Measurements from ENCODE around the gene ITGA5.

Gene ITGA5

GRCh38 chr12:54417712-54418440 is 1.2 kb downstream of the ITGA5 start:
- no peak for DNase-seq (ENCODE audit: extremely low read depth, low read depth)
- TF ChIP-seq, protein P1, sequence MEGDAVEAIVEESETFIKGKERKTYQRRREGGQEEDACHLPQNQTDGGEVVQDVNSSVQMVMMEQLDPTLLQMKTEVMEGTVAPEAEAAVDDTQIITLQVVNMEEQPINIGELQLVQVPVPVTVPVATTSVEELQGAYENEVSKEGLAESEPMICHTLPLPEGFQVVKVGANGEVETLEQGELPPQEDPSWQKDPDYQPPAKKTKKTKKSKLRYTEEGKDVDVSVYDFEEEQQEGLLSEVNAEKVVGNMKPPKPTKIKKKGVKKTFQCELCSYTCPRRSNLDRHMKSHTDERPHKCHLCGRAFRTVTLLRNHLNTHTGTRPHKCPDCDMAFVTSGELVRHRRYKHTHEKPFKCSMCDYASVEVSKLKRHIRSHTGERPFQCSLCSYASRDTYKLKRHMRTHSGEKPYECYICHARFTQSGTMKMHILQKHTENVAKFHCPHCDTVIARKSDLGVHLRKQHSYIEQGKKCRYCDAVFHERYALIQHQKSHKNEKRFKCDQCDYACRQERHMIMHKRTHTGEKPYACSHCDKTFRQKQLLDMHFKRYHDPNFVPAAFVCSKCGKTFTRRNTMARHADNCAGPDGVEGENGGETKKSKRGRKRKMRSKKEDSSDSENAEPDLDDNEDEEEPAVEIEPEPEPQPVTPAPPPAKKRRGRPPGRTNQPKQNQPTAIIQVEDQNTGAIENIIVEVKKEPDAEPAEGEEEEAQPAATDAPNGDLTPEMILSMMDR (IDR thresholded peaks at IDR 0.05; ENCODE audit: low read depth, low read length): no peak

DNA sequence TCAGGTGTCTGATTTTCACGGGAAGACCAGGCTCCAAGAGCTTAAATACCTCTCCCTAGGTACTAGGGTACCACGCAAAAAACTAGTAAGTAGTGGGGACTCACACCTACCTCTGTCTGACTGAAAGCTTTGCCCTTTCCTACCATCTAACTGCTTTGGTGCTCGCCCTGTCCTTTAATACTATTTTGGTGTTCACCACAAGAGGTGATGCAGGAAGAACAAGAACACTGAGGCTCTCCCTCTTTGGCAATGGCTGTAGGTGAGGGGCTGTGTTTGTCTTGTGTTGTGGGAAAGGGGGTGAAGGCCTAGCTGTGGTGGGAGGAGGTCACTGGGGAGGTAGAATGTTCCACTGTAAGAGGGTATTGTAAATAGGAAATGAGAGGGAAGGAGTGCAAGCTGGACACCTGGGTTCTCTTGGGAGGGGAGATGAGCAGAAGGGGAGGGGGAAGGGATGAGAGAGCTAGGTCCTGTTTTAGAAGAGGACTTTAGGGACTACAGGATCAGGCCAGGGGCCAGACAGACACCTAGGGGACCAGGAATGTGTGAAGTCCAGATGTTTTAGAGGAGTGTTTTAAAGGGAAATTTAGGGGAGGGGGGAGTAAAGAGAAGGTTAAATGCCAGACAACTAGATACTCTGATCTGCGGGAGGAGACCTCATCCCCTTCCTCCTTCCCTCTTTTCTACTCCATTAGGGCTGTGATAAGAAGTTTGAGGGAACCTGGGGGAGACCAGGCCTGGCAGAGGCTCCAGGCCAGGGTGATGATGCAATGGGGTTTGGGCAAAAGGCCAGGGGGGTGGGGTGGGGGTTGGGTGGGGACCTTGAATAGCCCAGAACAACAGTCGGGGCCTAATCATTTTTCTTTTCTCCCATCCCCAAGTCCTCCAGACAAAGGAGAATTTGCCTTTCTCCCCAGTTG is 2.1 kb downstream of the ITGA5 start:
- DNase-seq (ENCODE audit: extremely low read depth, low read depth): no peak
- TF ChIP-seq, protein P1 (IDR thresholded peaks at IDR 0.05; ENCODE audit: low read depth, low read length): no peak

DNA sequence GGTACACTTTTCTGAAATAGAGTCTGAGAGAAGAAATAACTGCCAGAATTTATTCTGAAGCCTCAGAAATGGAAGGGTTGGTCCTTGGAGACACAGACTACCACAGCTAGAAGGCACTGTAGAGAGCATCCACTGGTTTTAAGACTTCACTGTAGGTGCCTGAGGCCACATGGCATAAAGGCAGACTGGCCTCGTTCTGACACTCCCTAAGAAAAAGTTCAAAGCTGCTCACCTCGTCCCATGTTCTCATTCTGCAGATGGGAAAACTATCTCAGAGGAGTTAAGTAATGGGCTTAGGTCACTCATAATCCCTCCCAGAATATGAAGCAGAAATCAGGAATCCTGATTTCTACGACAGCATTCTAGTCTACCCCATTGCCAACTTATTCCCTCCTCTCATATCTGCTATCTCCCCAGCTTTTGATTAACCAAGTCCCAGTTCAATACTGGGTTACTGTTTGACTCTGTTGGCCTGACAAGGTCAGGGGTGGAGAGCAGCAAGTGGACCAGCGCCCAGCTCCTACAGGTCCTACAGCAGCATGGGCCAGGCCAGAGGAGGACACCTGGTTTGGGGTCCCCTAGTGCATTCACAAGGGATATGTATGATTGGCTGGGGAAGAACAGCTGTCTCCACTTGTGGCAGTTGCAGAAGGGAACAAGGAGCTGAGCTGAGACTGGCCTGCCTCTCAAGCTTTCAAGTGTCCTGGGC is 3.7 kb downstream of the ITGA5 start:
- no peak for DNase-seq (ENCODE audit: extremely low read depth, low read depth)
- TF ChIP-seq, protein P1 (IDR thresholded peaks at IDR 0.05; ENCODE audit: low read depth, low read length): no peak; the same call in 1 of the 2 replicates

DNA sequence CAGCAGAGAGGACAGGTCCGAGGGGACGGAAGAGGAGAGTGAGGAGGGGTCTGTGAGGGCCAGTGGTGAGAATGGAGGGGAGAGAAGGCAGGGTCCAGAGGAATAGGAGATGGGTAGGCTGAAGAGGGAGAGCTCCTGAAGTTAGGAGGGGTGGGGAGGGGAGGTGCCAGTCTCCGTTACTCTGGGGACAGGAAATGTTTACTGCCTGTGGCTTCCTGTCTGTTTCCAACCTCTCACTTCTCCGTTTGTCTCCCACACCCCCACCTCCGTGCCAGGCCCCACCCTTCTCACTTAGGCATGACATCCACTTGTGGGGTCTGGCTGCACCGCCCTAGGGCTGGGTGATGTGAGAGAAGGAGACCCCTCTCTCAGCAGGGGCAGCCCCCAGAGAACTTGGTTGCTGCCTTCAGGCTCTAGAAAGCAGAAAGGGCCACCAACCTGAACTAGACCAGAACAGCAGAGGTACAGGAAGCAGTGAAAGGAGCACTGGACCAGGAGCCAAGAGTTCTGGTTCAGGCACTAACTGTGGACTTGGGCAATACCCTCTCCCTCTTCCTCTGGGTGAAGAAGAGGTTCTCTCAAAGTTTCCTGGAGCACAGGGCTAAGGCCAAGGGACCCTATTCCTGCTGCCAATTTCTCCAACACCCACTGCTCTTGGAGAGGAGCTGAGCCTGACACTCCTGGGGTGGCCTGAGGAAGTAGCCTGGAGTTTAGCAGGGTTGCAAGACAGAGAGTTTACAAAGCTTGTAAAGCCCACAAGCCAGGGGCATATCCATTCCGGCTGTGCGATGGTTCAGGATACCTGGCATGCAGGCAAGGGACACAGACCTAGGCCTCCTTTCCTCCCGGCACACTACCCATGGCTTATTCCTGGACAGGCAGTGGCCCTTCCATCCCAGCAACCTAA is 5.5 kb downstream of the ITGA5 start:
- no peak for DNase-seq (ENCODE audit: extremely low read depth, low read depth)
- TF ChIP-seq, protein P1 (IDR thresholded peaks at IDR 0.05; ENCODE audit: low read depth, low read length): no peak

DNA sequence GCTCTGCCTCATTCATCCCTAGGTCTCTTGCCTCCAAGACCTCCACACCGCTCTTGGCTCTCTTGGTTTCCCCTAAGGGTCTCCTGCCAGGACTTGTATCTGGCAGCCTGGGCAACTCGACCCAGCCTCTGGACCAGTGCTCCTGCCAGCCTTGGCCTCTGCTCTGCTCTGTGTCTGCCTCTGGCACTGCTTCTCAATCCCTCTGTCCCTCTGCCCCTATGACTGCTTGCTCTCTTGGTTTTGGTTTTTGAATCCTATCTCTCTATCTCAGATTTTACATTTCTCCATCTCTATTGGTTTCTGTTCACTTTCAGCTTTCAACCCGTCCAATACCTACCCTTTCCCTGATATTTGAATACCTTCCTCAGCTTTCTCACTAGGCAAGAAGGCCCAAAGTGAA is 6.3 kb downstream of the ITGA5 start:
- no peak for DNase-seq (ENCODE audit: extremely low read depth, low read depth)
- TF ChIP-seq, protein P1 (IDR thresholded peaks at IDR 0.05; ENCODE audit: low read depth, low read length): no peak

DNA sequence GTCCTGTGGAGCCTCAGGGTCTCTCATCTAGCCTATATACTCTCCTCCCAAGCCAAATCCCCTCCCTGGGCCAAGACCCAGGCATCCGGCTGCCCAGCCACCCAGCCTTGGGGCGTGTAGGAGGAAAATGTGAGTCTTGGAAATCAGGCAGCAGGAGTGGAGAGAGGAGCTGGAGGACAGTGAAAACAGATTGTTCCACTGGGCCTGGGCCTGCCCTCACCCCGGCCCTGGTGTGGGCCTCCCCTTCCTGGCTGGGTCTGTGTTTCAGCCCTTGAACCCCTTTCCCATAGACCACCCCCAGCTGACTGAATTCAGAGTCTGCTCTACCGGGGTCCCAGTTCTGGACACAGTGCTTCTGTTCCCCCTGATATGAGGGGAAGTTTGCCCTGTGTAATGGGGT is 6.7 kb downstream of the ITGA5 start:
- TF ChIP-seq, protein P1 (IDR thresholded peaks at IDR 0.05; ENCODE audit: low read depth, low read length): no peak

More for the DNA sequence above, 6.7 kb downstream of the ITGA5 start:
- DNase-seq (ENCODE audit: extremely low read depth, low read depth): no peak
